Ramos (cell line): ENCODE data around the gene TPSB2.
"Not testable (repeated sequence)": the region's sequence is repeated elsewhere in the genome, so short reads cannot be mapped to it uniquely, and the experiment has no call there.

Experiments used
- in situ Hi-C: fragments of 300-500 bp; cut with MboI; formaldehyde crosslinking; loops from one replicate; pipeline ENCODE4 v1.14.3; 2022; ENCODE audit warnings: low sequenced_read_pairs; ENCODE audit not compliant: unreplicated experiment

TPSB2 gene

DNA sequence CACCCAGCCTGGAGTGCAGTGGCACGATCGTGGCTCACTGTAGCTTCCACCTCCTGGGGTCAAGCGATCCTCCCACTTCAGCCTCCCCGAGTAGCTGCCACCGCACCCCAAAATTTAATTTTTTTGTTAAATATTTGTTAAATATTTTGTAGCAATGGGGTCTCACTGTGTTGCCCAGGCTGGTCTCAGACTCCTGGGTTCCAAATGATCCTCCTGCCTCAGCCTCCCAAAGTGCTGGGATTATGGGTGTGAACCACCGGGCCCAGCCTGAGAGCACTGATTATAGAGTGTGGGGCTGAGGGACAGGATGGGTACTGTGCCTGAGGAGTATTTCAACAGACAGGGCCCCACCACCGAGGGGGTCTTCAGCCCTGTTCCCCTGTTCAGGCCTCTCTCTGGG lies 40.5 kb downstream of the TPSB2 start:
- in situ Hi-C loops, result no loop called here

- in situ Hi-C loops, result no loop called here
Observed at GRCh38 chr16:1188432-1189189, 41.4 kb downstream of the TPSB2 start.

GRCh38 chr16:1185460-1186207 lies 44.4 kb downstream of the TPSB2 start:
- in situ Hi-C loops, result not testable (repeated sequence)

DNA sequence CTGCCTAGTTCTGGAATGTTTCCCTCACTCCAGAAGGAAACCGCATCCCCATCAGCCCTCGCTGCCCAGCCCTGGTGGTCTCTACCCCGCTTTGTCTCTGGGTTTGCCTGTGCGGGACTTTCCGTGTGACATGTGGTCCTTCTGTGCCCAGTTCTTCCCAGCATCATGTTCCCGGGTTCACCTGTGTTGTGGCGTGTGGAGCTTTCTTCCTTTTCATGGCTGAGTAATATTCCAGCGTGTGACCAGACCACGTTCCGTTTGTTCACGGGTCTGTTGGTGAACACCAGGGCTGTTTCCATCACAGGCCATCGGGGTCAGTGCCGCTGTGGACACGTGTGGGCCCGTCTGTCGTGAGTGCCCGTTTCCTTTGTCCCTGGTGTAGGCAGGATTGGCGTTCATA lies 45.0 kb downstream of the TPSB2 start:
- in situ Hi-C loops, result no loop called here

- in situ Hi-C loops, result no loop called here
Observed at GRCh38 chr16:1184156-1184868, 45.7 kb downstream of the TPSB2 start.

DNA sequence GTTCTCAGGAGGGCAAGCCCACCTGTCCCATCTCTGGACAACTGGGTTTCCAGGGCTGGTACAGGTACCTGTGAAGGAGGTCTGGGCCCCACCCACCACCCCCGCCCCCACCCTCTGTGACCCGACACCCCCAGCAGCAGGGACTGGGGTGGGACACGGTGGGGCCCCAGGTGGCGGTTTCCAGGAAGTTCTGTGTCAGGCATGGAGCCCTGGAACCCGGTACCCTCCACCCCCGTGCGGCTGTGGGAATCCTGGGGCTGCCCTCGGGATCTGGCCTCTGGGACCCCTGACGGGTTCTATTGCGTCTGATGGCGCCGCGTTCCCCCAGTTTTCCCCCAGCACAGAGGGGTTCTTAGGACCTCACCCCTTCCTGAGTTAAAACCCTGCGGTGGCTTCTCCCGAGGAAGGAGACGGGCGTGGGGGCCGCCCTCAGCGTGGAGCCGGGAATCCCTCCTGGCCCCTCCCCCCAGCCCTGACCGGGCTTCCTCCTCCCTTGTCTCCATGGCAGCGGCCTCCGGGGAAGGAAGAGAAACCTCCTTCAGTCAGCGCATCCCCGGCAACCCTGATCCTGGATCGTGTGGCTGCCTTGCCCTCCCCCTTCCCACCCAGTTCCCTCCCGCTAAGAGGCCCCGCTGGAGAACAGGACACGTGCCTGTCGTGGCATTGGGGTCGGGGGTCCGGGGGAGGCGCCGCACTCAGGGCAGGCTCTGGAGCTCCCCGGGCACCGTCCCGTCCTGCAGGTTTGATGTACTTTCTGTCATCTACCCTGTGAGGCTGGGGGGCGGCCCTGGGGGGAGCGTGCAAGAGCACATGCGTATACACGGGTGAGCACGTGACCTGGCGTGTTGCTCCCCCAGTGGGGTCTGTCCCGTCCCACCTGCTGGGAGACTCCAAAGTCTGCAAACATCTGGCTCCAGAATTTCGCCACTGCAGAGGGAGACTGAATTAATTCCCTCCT lies 46.8 kb downstream of the TPSB2 start:
- in situ Hi-C loops, result no loop called here

DNA sequence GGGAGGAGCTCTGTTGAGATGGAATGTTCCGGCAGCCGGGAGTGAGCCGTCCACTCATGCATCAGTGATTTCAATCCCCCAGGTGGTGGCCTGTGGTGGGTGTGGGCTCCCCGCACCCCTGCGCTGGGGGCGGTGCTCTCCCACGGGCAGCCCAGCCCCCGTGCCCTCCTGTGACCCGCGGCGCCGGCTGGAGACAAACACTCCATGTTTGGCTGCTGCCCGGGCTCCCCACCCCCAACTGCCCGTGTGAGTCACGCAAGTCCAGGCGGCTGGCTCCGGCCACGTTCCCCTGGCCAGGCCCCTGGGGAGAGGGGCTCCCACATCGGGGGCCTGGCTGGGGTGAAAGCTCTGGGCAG lies 47.7 kb downstream of the TPSB2 start:
- in situ Hi-C loops, result no loop called here

DNA sequence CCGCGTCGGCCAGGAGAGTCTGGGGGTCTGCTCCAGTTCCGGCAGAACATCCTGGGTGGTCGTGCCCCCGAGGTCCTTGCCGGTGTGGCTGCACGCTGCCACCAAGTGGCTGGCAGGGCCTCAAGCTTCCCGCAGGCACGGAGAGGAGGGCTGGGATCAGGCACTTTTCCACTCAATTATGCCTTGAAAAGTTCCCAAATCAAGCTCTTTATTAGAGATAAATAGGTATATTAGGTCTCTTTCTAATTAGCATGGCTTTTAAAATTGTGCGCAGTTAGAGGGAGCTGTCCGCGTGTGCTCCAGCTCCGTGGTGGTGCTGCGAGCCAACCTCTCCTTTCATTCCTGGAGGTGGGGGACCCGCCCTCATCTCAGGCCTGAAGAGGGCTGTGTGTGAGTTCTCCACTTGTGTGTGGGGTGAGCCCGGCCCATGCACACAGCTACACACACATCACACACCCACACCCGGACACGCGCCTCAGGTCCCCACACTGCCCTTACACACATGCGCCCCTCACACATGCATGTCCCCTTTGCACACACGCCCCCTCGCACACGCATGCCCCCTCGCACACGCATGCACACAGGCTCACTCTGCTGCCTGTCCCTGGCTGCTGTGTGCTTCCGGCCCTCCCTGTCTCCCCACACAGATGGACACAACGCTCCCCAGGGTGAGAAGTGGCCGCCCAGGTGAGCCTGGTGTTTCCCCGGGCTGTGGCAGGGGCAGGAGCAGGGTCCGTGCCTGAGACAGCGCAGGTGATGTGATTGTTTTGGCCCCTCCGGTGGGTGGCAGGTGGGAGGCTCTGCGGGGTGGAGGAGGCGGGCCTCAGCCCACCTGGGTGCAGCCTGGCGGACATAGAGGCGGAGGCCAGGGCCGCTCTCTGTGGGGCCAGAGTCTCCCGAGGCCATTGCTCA lies 48.3 kb downstream of the TPSB2 start:
- in situ Hi-C loops, result no loop called here

DNA sequence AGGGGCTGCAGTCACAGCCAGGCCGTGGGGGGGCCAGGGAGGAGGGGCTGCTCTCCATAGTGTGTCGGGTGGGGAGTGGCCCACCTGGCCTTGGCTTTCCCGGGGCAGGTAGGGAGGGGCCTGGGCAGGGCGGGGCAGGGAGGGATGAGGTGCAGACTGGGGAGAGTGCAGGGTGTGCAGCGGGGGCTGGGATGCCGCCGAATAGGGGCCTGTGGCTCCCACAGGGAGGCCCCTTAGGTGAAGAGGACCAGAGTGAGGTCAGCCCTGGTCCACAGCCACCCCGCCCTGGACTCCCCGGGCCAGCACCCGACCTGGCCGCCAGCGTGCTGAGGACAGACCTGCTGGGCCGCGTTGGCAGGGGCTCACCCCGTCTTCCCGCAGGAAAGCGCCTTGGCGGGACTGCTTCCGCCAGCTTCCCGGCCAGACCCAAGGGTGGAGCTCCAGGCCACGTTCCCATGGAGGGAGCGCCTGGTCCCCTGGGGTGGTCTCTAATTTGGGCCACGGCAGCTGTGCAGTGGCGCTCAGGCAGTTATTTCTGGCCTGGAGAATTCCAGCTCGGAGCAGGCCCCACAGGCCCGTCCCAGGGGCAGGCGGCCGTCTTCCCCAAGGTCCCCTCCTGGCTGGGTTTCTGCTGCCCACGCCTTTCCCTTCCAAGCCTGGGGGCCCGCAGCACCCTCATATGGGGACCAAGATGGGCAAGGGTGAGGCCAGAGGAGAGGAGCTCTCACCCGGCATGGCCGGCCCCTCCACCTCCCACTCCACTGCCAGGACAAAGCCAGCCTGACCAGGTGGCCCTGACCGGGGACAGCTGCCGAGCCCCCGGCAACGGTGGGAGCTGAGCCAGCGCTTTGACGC lies 49.2 kb downstream of the TPSB2 start:
- in situ Hi-C loops, result no loop called here
